GM12873 (cell line): ENCODE results near the gene PDK1.

ENCODE experiments used
- TF ChIP-seq, protein P1 (sequence below): IDR thresholded peaks from 2 replicates; pipeline ENCODE4 v1.5.1; 2012; ENCODE audit warnings: low read depth, mild to moderate bottlenecking, moderate library complexity, low read length, control low read depth; ENCODE audit not compliant: insufficient read depth; ENCODE audit errors: missing control alignments

Gene PDK1

DNA sequence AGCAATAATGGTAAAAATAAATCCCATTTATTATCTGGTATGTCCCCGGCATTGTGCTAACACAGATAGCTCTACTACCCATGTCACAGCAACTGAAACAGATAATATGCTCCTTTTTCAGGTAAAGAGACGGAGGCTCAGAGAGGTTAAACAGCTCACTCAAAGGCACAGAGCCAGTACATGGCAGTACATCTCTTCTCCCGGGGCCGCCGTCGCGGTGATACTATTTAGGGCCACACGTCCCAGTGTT is 693 bp upstream of the PDK1 start:
- TF ChIP-seq, protein P1, sequence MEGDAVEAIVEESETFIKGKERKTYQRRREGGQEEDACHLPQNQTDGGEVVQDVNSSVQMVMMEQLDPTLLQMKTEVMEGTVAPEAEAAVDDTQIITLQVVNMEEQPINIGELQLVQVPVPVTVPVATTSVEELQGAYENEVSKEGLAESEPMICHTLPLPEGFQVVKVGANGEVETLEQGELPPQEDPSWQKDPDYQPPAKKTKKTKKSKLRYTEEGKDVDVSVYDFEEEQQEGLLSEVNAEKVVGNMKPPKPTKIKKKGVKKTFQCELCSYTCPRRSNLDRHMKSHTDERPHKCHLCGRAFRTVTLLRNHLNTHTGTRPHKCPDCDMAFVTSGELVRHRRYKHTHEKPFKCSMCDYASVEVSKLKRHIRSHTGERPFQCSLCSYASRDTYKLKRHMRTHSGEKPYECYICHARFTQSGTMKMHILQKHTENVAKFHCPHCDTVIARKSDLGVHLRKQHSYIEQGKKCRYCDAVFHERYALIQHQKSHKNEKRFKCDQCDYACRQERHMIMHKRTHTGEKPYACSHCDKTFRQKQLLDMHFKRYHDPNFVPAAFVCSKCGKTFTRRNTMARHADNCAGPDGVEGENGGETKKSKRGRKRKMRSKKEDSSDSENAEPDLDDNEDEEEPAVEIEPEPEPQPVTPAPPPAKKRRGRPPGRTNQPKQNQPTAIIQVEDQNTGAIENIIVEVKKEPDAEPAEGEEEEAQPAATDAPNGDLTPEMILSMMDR: no peak

DNA sequence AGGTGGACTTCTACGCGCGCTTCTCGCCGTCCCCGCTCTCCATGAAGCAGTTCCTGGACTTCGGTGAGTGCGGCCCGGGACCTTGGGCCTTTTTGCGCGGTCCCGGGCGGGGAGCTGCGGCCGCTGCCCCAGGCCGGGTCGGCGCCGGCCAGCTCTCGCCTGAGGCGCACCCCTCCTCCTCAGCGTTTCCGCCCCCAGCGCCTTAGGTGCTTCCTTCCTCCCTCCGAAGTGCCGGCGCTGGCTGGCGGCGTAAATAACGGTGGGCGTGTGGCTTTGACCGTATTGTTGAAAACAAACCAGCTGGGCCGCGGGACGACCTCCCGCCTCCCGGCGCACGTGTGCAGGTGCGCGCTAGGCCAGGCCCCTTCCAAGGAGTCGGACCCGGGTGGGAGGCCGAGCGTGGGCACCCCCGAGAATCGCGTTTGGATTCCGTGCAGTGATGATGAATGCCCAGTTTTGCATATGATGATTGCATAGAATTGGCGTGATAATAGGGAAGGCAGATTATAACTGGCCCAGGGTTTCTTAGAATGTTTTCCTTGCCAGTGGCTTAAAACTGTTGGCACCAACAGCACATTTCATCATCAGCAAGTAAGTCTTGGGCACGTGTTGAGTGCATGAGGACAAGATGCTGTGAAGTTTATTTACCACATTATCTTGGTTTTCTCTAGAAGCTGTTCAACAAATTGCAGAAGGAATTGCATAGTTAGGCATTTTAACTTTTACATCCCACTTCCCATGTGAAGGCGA is 569 bp downstream of the PDK1 start:
- TF ChIP-seq, protein P1: no peak

DNA sequence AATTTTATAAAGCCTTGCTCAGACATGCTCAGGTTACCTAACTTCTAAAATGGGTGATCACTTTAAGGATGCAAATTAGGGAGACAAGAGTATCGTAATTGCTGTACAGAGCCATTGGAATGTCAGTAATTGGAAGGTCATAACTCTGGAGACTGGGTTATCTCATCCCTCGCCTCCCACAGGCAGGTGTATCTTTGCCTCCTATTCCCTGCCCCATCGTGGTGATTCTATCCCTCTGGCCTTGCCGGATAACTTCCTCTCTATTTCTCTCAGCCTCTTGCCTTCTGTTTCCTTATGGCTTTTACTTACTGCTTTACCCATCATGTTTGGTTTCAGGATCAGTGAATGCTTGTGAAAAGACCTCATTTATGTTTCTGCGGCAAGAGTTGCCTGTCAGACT is 2.5 kb downstream of the PDK1 start:
- TF ChIP-seq, protein P1: no peak

DNA sequence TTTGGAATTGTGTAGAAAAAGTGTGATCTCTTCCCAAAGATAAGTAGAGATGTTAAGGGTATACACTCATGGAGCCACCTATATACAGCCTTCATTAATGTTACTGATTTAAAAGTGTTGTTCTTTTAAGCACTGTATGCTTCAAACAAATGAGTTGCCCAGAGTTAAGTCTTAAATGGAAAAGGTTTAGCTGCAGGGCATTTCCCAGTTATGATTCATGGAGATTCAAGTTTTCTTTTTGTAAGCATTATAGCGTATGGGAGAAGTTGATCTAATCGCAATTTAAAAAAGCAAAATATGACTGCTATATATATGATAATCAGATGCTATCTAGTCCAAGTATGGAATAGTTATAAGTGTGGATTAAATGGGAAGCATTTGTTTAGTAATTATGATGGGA is 4.8 kb downstream of the PDK1 start:
- TF ChIP-seq, protein P1: no peak

DNA sequence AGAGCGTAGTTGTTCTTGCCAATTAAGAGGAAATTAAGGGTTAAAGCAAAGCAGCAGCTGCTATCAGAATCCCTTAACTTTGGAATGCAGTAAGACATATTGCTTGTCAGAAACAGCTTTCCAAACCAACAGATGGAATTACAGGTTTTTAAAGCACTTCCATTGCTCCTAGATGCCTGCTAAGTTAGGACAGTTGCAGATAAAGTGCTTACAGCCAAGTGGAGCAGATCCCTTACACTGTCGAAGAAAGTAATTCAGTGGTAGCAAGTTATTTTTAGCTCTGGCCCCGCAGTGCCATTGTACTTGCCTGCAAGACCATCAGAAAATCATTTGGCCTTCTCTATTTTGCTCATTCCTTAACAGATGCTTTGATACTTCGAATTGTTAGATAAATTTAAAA is 5.4 kb downstream of the PDK1 start:
- TF ChIP-seq, protein P1: no peak

DNA sequence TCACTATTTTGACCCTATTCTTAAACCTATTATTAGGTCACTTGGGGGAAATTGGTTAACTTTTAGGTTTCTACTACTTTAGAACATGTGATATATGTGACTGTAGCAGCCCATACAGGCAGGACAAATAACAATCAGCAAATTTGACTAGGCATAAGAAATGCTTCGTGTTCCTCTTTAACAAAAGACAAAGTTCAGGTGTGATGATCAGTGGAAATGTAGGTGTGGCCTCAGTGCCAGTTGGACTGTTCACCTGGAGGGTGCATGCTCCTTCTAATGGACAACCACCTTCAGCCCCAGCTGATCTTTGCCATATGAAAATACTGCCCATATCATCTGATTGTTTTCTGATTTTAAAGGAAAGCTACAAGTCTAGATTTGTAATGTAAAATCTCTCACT is 6.4 kb downstream of the PDK1 start:
- TF ChIP-seq, protein P1: no peak

DNA sequence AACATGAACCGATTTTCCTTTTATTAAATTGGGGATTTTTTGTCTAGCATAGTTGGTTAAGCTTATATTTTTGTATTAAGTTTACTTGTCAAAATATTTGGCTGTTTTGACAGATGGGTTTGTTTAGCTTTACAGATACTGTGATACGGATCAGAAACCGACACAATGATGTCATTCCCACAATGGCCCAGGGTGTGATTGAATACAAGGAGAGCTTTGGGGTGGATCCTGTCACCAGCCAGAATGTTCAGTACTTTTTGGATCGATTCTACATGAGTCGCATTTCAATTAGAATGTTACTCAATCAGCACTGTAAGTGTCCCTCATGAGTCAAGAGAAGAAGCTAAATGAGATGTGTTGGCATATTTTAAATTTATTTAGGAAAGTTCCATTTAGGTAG is 8.5 kb downstream of the PDK1 start:
- TF ChIP-seq, protein P1: no peak

DNA sequence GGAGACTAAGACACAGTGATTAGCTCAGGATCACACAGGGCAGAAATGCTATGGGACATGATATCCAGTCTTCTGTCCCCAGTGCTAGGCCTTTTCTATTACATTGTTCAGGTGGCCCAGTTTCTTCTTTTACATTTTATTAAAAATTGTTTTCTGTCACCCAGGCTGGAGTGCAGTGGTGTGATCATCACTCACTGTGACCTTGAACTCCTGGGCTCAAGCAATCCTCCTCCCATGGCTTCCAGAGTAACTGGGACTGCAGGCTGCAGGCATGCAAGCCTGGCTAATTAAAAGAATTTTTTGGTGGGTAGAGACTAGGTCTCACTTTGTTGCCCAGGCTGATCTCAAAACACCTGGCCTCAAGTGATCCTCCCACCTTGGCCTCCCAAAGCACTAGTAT is 15.4 kb downstream of the PDK1 start:
- TF ChIP-seq, protein P1: no peak
